Measurements from ENCODE around the gene MLNR. TPM values are rescaled to one million over a fixed set of nuclear protein-coding genes. Genes with fewer than 3 reads are reported as not detected.

MLNR gene
- under 1 TPM in 1 of 2 donors, not detected in 1; 0.19 TPM for total RNA-seq

- Mint-ChIP-seq H3K36me3 (ENCODE audit: insufficient read depth in 2 of 2) (peaks cover 0 to 4% of the 10 kb centered on the region in 2 donors), H3K9me3 (no peaks in the 10 kb centered on the region), H3K27me3 (ENCODE audit: low read depth) (peaks cover 63% of the 10 kb centered on the region), H3K4me1 (ENCODE audit: low read depth) (peaks cover 11% of the 10 kb centered on the region), H3K27ac (peak within 1 kb of the TSS; percentile 53), H3K4me3 (peak within 1 kb of the TSS; percentile 81 to 87)
- DNase-seq: peak; percentile 62 to 67
- peak; percentile 78 for ATAC-seq (replicated peaks in 1 of 2)
These were observed at the start of gene MLNR for GRCh38 chr13:49220036-49220855. TSS of gene MLNR (plus strand) at chr13:49220338. CDS start at chr13:49220338, 0 bp downstream.

- ATAC-seq (replicated peaks in 1 of 2) (no peak), DNase-seq (no peak)
- no peaks in the 10 kb centered on the region for H3K27me3 Mint-ChIP-seq (ENCODE audit: low read depth)
- H3K9me3 Mint-ChIP-seq: no peaks in the 10 kb centered on the region
- peaks cover 6 to 10% of the 10 kb centered on the region in 2 donors for H3K36me3 Mint-ChIP-seq (ENCODE audit: insufficient read depth in 2 of 2)
- no peak overlapping the region for H3K27ac Mint-ChIP-seq
- H3K4me3 Mint-ChIP-seq: no peak overlapping the region
- no peaks in the 10 kb centered on the region for H3K4me1 Mint-ChIP-seq (ENCODE audit: low read depth)
These were observed 48.8 kb upstream of the MLNR start for GRCh38 chr13:49171359-49171758.

- Mint-ChIP-seq H3K27me3 (ENCODE audit: low read depth) (no peaks in the 10 kb centered on the region), H3K4me3 (no peak overlapping the region), H3K36me3 (ENCODE audit: insufficient read depth in 2 of 2) (peaks cover 2 to 21% of the 10 kb centered on the region in 2 donors), H3K27ac (no peak overlapping the region), H3K9me3 (no peaks in the 10 kb centered on the region), H3K4me1 (ENCODE audit: low read depth) (peaks cover 6% of the 10 kb centered on the region)
- ATAC-seq (replicated peaks in 1 of 2) (peak in 1 of 2 donors; percentile 78), DNase-seq (no peak)
These were observed 36.3 kb upstream of the MLNR start for GRCh38 chr13:49183672-49184325.

DNA sequence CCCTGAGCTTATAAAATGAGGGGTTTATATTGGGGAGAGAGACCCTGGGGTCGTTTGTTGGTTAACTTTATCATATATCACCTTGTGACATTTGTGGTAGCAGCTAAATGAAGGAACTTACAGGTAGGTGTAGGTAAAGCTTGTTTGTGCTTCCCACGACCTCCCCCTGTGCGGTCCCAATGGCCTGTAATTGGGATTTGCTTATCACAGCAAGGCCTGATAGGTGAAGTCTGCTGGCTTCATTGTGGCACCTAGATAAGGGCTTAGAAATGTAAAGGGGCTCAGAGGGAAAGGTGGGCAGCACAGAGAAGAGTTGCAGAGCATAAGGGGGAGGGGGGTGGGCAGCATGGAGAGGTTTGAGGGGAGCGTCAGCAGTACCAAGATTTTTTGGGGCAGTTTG, 35.5 kb upstream of the MLNR start:
- Mint-ChIP-seq H3K4me1 (ENCODE audit: low read depth) (peaks cover 6% of the 10 kb centered on the region), H3K27ac (no peak overlapping the region), H3K9me3 (no peaks in the 10 kb centered on the region), H3K4me3 (no peak overlapping the region), H3K27me3 (ENCODE audit: low read depth) (no peaks in the 10 kb centered on the region), H3K36me3 (ENCODE audit: insufficient read depth in 2 of 2) (peaks cover 2 to 20% of the 10 kb centered on the region in 2 donors)
- DNase-seq (no peak), ATAC-seq (replicated peaks in 1 of 2) (no peak)

DNA sequence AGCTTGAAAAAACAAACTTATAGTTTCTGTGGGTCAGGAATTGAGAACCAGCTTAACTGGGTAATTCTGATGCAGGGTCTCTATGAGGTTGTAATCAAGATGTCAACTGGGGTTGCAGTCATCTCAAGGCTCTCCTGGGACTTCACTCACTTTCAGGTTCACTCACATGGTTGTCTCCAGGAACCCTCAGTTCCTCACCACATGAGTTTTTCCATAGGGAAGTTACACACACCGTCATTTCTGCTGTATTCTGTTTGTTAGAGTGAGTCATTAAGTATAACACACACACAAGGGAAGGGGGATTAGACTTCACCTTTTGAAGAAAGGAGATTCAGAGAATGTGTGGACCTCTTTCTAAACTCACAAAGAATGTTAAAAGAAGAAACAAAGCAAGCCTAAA, 34.9 kb upstream of the MLNR start:
- no peaks in the 10 kb centered on the region for H3K27me3 Mint-ChIP-seq (ENCODE audit: low read depth)
- H3K36me3 Mint-ChIP-seq (ENCODE audit: insufficient read depth in 2 of 2): peaks cover 2 to 17% of the 10 kb centered on the region in 2 donors
- ATAC-seq (replicated peaks in 1 of 2): peak; percentile 59 to 79
- peaks cover 6% of the 10 kb centered on the region for H3K4me1 Mint-ChIP-seq (ENCODE audit: low read depth)
- DNase-seq: no peak
- H3K4me3 Mint-ChIP-seq: no peak overlapping the region
- H3K9me3 Mint-ChIP-seq: no peaks in the 10 kb centered on the region
- peak overlapping the region; percentile 21 for H3K27ac Mint-ChIP-seq

GRCh38 chr13:49190901-49191300, 29.2 kb upstream of the MLNR start:
- Mint-ChIP-seq H3K27me3 (ENCODE audit: low read depth) (no peaks in the 10 kb centered on the region), H3K4me3 (no peak overlapping the region), H3K27ac (no peak overlapping the region), H3K9me3 (no peaks in the 10 kb centered on the region), H3K36me3 (ENCODE audit: insufficient read depth in 2 of 2) (peaks cover 2 to 26% of the 10 kb centered on the region in 2 donors), H3K4me1 (ENCODE audit: low read depth) (no peaks in the 10 kb centered on the region)
- ATAC-seq (replicated peaks in 1 of 2) (no peak), DNase-seq (no peak)

- Mint-ChIP-seq H3K27ac (no peak overlapping the region), H3K9me3 (no peaks in the 10 kb centered on the region), H3K36me3 (ENCODE audit: insufficient read depth in 2 of 2) (peaks cover 3 to 6% of the 10 kb centered on the region in 2 donors), H3K27me3 (ENCODE audit: low read depth) (no peaks in the 10 kb centered on the region), H3K4me1 (ENCODE audit: low read depth) (no peaks in the 10 kb centered on the region), H3K4me3 (no peak overlapping the region)
- DNase-seq: no peak
- no peak for ATAC-seq (replicated peaks in 1 of 2)
These were observed 13.5 kb upstream of the MLNR start for GRCh38 chr13:49206641-49207040.

- DNase-seq (no peak), ATAC-seq (replicated peaks in 1 of 2) (no peak)
- H3K27ac Mint-ChIP-seq: no peak overlapping the region
- H3K4me1 Mint-ChIP-seq (ENCODE audit: low read depth): no peaks in the 10 kb centered on the region
- no peak overlapping the region for H3K4me3 Mint-ChIP-seq
- no peaks in the 10 kb centered on the region for H3K27me3 Mint-ChIP-seq (ENCODE audit: low read depth)
- no peaks in the 10 kb centered on the region for H3K9me3 Mint-ChIP-seq
- peaks cover 2 to 6% of the 10 kb centered on the region in 2 donors for H3K36me3 Mint-ChIP-seq (ENCODE audit: insufficient read depth in 2 of 2)
These were observed 11.5 kb upstream of the MLNR start for GRCh38 chr13:49208619-49209018.

DNA sequence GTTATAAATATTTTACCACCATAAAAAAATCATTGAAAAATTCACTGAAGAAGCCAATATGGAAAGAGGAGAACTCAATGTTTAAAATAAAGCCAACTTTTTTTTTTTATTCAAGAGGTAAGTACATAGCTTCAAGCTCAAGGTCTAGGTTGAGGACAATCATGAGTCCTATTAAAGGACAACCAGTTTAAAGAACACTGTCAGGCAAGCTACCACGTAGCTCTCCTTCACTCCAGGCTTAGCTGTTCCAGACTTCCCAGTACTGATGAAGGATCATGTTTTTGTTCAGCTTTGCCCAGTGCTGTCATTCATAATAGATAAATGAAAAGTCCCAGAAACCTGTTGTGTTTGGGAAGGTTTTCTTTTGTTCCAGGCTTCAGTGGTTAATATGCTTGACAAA, 10.0 kb upstream of the MLNR start:
- H3K27me3 Mint-ChIP-seq (ENCODE audit: low read depth): no peaks in the 10 kb centered on the region
- H3K27ac Mint-ChIP-seq: no peak overlapping the region
- H3K36me3 Mint-ChIP-seq (ENCODE audit: insufficient read depth in 2 of 2): peaks cover 2 to 6% of the 10 kb centered on the region in 2 donors
- no peak overlapping the region for H3K4me3 Mint-ChIP-seq
- H3K4me1 Mint-ChIP-seq (ENCODE audit: low read depth): peaks cover 10% of the 10 kb centered on the region
- ATAC-seq (replicated peaks in 1 of 2) (no peak), DNase-seq (no peak)
- H3K9me3 Mint-ChIP-seq: no peaks in the 10 kb centered on the region

- no peaks in the 10 kb centered on the region for H3K9me3 Mint-ChIP-seq
- no peaks in the 10 kb centered on the region for H3K27me3 Mint-ChIP-seq (ENCODE audit: low read depth)
- ATAC-seq (replicated peaks in 1 of 2) (no peak), DNase-seq (no peak)
- H3K4me3 Mint-ChIP-seq: no peak overlapping the region
- peaks cover 2 to 6% of the 10 kb centered on the region in 2 donors for H3K36me3 Mint-ChIP-seq (ENCODE audit: insufficient read depth in 2 of 2)
- no peak overlapping the region for H3K27ac Mint-ChIP-seq
- peaks cover 13% of the 10 kb centered on the region for H3K4me1 Mint-ChIP-seq (ENCODE audit: low read depth)
These were observed 9.5 kb upstream of the MLNR start for GRCh38 chr13:49210669-49211068.

GRCh38 chr13:49213539-49213938, 6.6 kb upstream of the MLNR start:
- Mint-ChIP-seq H3K27me3 (ENCODE audit: low read depth) (peaks cover 20% of the 10 kb centered on the region), H3K36me3 (ENCODE audit: insufficient read depth in 2 of 2) (peaks cover 2 to 4% of the 10 kb centered on the region in 2 donors), H3K9me3 (no peaks in the 10 kb centered on the region), H3K4me3 (no peak overlapping the region), H3K4me1 (ENCODE audit: low read depth) (peaks cover 13% of the 10 kb centered on the region), H3K27ac (peak overlapping the region; percentile 17)
- ATAC-seq (replicated peaks in 1 of 2): no peak
- DNase-seq: no peak

DNA sequence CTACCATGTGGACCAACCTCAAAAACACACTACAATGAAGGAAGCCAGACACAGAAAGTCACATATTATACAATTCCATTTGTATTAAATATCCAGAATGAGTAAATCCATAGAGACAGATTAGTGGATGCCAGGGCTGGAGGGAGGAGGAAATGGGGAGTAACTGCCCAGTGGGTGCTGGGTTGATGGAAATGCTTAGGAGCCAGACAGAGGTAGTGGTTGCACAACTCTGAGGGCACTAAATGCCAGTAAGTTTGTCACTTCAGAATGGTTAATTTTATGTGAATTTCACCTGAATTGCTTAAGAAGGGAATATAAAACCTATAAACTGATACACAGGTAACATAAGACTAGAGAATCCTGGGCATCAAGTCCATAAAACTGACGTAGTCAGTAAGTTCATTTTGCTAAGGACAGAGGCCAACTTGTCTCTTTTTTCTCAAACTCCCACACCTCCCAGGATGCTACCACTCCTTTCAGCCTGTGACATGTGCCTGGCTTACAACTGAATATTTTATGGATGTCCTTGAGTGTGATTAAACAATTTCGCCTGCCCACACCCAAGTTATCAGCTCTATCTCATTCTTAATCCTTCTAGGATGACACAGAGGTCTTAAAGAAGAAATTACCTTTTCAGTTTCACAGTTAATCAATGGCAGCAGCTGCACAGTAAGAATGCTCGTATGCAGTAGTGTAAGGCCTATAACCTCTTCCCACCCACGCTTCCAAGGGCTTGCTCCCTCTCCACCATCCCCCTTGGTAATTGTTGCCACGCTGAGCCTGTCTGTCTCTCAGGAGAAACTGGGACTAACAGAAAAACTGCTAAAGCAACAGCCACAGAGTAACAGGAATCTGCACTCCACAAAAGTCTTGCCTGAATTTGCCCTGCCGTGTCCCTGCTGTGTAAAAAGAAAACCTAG, 5.9 kb upstream of the MLNR start:
- H3K4me1 Mint-ChIP-seq (ENCODE audit: low read depth): peaks cover 15% of the 10 kb centered on the region
- no peak overlapping the region for H3K4me3 Mint-ChIP-seq
- ATAC-seq (replicated peaks in 1 of 2) (no peak), DNase-seq (no peak)
- no peaks in the 10 kb centered on the region for H3K9me3 Mint-ChIP-seq
- peak overlapping the region; percentile 36 for H3K27ac Mint-ChIP-seq
- H3K36me3 Mint-ChIP-seq (ENCODE audit: insufficient read depth in 2 of 2): peaks cover 2 to 4% of the 10 kb centered on the region in 2 donors
- H3K27me3 Mint-ChIP-seq (ENCODE audit: low read depth): peaks cover 27% of the 10 kb centered on the region
